MG63 (cell line): ENCODE measurements around the gene DCPS. TPM values are rescaled to one million over a fixed set of nuclear protein-coding genes. Genes with fewer than 3 reads are reported as not detected.
A peak's percentile ranks its signal among the peaks of the same experiment; 100 is the strongest.
"Not testable (repeated sequence)": the region's sequence is repeated elsewhere in the genome, so short reads cannot be mapped to it uniquely, and the experiment has no call there.

Source experiments
- DNase-seq: peaks from one replicate; pipeline ENCODE4 v3.0.0-alpha.2; 2020
- H3K27me3 ChIP-seq: fragments of 250-450 bp; sonication (Bioruptor Pico); 2 replicates; pipeline ENCODE4 v1.5.1; 2020; ENCODE audit warnings: mild to moderate bottlenecking, moderate library complexity
- H3K36me3 ChIP-seq: fragments of 250-450 bp; sonication (Bioruptor Pico); 2 replicates; pipeline ENCODE4 v1.5.1; 2020; ENCODE audit warnings: mild to moderate bottlenecking, moderate library complexity
- H3K4me3 ChIP-seq: fragments of 250-450 bp; sonication (Bioruptor Pico); 2 replicates; pipeline ENCODE4 v1.5.1; 2020; ENCODE audit warnings: mild to moderate bottlenecking, moderate library complexity
- H3K9me3 ChIP-seq: fragments of 250-450 bp; sonication (Bioruptor Pico); 2 replicates; pipeline ENCODE4 v1.5.1; 2020; ENCODE audit warnings: mild to moderate bottlenecking, moderate library complexity
- total RNA-seq: library from RNA; depleted of rRNA; stranded (reverse); fragments of >200 nt; shearing (Covaris generic); gene quantifications from 2 replicates; pipeline ENCODE4 v1.2.3, GENCODE V29; 2014; ENCODE audit warnings: low replicate concordance

DCPS gene
- total RNA-seq, 1 experiment from 2014 or later: 27.9 TPM

DNA sequence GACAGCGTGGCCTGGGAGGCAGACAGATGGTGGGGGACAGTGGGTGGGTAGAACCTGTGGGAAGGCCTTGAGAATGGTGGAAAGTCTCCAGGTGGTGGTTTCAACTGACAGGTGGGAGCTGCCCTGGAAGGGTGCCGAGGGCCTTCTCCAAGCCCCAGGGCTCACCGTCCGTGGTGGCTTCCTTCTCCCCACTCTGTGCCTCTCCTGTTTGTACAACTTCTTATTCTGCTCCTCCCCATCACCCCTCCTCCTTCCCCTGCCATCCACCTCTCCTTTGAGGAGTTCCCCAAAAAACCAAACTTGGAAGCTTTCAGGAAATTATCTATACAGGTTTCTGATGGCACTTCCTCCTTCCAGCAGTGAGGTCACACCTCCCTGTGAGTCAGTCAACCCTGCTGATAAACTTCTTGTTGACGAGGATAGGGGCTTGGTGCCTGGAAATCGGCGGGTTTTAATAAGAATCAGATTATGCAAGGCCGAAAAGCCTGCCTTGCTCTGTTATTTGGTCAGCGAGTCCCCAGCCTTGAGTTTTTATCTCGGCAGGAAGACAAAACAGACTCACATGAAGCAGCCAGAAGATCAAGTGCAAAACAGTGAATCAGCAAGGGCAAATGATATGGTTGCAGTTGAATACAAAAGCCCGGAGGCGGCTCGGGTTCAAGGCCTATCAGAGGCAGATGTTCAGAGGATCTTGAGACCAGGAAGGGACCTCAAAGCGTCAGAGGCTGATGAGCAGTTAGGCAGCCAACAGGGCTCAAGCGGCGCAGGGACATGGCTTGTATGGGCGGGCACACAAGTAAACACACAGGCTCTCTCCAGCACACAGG is 42.1 kb downstream of the DCPS start:
- H3K27me3 ChIP-seq: no peaks in the 10 kb centered on the region
- no peaks in the 10 kb centered on the region for H3K9me3 ChIP-seq
- no peak overlapping the region for H3K4me3 ChIP-seq
- peaks cover 44% of the 10 kb centered on the region for H3K36me3 ChIP-seq
- no peak for DNase-seq

DNA sequence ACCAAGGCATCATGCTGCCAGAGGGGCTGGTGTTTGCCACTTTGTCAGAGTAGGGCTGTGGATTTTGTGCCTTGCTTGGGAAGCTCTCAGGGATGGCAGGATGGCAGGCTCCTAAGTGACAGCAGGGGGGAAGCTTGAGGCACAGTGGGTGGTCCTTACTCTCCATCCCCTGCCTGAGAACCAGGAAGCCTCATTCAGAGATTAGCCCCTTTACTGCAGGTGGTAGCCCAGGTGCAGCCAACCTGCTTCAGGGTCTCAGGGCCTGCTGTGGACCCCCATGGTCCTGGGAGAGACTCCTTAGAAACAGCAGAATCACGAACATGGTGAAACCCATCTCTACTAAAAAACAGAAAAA is 42.7 kb downstream of the DCPS start:
- no peaks in the 10 kb centered on the region for H3K9me3 ChIP-seq
- H3K27me3 ChIP-seq: no peaks in the 10 kb centered on the region
- H3K36me3 ChIP-seq: peaks cover 42% of the 10 kb centered on the region
- DNase-seq: no peak
- no peak overlapping the region for H3K4me3 ChIP-seq

DNA sequence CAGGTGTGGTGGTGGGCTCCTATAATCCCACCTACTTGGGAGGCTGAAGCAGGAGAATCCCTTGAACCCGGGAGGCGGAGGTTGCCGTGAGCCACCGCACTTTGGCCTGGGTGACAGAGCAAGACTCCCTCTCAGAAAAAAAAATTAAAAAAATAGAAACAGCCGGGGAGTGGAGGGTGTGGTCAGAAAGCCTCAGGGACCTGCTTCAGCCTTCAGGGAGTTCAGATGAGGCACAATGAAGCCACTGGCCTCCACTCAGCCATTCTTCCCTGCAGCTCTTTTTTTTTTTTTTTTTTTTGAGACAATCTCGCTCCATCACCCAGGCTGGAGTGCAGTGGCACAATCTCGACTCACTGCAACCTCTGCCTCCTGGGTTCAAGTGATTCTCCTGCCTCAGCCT is 43.1 kb downstream of the DCPS start:
- DNase-seq: not testable (repeated sequence)
- peaks cover 45% of the 10 kb centered on the region for H3K36me3 ChIP-seq

DNA sequence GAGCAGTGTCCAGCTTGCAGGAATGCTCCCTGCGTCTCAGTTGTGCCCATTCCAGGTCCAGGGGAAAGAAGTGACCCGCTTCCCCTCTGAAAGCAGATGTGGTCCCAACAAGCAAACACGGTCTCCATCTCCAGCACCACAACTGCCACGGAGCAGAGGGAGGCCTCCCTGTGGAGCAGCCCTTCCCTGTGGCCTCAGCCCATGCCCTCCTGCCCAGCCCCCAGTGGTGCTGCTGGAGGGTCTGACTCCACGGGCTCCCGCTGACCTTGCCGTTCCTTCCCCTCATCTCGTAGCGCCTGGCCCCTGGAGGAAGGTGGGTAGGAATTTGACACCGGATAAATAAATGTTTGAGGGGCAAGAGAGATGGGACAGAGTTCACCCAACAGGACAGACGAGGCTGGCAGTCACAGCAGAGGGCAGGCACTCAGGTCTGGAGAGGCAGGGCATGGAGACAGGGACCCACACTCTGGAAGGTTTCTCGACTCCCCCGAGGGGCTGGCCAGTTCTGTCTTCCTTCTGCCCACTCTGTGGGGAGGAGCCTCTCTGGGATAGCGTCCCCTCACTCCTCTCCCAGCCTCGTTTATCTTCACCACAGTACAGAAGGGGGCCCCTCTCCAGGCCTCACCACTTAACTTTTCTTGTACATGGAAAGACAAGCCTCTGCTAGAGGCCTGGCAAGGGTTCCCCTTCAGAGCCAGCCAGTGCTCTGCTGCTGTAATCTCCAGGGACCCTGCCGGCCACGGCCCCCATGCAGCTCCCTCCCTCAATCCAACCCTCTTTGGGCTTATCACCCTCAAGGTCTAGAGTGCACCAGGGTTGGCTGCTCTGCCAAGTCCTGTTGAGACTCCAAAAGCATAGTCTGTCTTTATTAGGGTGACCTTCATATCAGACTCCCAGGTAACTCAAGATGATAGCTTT is 44.1 kb downstream of the DCPS start:
- Histone ChIP-seq H3K27me3 (no peaks in the 10 kb centered on the region), H3K36me3 (peaks cover 45% of the 10 kb centered on the region), H3K4me3 (no peak overlapping the region), H3K9me3 (no peaks in the 10 kb centered on the region)
- DNase-seq: no peak

More for the DNA sequence above, 43.1 kb downstream of the DCPS start:
- H3K4me3 ChIP-seq, H3K27me3 ChIP-seq, H3K9me3 ChIP-seq: not testable (repeated sequence)

DNA sequence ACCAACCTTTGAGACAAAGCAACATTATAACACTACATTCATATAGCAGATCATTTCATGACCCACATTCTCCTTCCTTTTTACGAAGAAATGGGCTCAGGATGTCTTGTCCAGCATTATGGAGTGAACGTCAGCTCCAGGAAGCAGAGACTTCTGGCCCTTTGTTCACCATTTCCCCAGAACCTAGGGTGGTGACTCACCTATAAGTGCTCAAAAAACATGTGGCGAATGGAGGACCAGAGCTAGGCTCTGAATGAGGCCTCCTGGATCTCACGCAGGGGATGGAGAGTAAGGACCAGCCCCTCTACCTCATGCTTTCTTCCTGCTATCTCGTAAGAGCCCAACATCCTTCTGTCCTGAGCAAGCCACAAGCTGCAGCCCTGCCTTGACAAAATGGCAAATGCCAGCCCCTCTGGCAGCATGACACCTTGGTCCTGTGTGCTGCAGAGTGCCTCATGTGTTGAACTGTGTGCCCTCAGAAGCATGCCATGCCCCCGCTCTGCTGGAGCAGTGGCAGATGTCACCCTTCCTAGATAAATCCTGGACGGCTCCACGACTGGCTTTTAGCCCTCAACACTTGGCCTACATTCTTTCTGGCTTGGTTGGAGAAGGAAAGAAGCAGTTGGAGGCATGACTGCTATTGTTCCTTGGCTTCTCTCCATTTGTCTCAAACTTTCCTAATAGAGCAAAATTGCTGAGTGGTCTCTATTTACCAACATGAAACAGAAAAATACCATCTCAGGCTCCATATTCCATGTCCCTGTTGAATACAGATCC is 45.1 kb downstream of the DCPS start:
- Histone ChIP-seq H3K9me3 (no peaks in the 10 kb centered on the region), H3K36me3 (peaks cover 43% of the 10 kb centered on the region), H3K27me3 (no peaks in the 10 kb centered on the region), H3K4me3 (no peak overlapping the region)
- no peak for DNase-seq

DNA sequence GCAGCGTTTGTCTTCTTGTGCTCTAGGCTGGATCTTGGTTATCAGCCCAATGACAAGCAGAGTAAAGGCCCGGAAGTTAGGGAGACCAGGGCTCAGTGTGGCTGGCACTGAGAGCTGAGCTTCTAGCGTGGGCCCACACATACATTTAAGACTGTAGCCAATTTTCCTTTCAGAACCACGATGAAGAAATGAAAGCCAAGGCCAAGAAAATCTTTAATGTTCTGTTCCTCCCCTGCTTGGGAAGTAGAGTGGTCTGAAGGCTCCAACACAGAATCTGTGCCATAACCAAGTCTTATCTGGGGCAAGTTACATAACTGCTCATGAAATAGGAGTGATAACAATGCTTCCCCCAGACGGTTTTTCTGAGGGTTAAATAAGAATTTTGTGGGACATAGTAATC is 47.0 kb downstream of the DCPS start:
- Histone ChIP-seq H3K9me3 (no peaks in the 10 kb centered on the region), H3K27me3 (no peaks in the 10 kb centered on the region), H3K36me3 (peaks cover 39% of the 10 kb centered on the region), H3K4me3 (no peak overlapping the region)
- DNase-seq: no peak

DNA sequence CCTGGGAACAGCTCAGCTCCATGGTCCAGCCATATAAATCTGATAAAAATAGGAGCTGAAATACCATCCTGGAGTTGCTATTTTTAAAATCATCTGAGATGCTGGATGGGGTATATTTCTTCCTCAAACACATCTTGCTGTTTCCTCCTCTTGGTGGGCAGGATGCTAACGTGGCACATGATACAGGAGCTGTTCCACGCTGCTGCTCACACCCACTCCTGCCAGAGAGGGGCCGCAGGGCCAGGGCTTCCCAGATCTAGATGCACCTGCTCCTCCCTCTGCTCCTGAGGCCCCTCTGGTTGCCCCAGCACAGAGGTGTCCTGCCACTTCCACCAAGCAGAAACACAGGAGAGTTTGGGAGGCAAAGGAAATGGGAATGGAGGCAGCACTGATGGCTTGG is 48.3 kb downstream of the DCPS start:
- Histone ChIP-seq H3K36me3 (peaks cover 30% of the 10 kb centered on the region), H3K27me3 (no peaks in the 10 kb centered on the region), H3K4me3 (no peak overlapping the region), H3K9me3 (no peaks in the 10 kb centered on the region)
- no peak for DNase-seq

DNA sequence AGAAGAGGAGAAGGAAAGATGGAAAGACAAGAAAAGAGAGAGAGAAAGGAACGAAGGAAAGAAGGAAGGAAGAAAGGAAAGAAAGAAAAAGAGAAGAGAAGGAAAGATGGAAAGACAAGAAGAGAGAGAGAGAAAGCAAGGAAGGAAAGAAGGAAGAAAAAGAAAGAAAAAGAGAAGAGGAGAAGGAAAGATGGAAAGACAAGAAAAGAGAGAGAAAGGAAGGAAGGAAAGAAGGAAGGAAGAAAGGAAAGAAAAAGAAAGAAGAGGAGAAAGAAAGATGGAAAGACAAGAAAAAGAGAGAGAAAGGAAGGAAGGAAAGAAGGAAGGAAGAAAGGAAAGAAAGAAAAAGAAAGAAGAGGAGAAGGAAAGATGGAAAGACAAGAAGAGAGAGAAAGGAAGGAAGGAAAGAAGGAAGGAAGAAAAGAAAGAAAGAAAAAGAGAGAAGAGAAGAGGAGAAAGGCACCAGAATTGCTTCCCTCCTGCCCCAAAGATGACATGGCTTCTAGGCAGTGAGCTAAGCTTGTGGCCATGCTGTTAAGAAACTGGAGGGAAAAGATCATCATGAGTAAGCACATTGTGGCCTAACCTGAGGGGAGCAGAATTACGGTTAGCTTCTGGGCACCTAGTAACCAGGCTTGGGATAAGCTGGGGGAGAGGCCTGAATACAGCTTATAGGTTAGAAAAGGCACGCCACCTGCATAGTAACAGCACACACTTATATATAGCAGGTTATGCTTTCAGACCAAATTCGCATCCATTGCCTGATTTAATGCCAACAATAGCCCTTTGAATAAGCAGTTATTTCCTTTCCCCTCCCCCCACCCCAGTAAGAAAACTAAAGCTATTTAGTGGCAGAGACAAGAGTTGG is 49.3 kb downstream of the DCPS start:
- 0 out of 2 replicates have a peak overlapping the region, but pooled peaks have one; percentile 15 for H3K4me3 ChIP-seq
- peaks cover 26% of the 10 kb centered on the region for H3K36me3 ChIP-seq
- DNase-seq: no peak
- no peaks in the 10 kb centered on the region for H3K9me3 ChIP-seq
- no peaks in the 10 kb centered on the region for H3K27me3 ChIP-seq

DNA sequence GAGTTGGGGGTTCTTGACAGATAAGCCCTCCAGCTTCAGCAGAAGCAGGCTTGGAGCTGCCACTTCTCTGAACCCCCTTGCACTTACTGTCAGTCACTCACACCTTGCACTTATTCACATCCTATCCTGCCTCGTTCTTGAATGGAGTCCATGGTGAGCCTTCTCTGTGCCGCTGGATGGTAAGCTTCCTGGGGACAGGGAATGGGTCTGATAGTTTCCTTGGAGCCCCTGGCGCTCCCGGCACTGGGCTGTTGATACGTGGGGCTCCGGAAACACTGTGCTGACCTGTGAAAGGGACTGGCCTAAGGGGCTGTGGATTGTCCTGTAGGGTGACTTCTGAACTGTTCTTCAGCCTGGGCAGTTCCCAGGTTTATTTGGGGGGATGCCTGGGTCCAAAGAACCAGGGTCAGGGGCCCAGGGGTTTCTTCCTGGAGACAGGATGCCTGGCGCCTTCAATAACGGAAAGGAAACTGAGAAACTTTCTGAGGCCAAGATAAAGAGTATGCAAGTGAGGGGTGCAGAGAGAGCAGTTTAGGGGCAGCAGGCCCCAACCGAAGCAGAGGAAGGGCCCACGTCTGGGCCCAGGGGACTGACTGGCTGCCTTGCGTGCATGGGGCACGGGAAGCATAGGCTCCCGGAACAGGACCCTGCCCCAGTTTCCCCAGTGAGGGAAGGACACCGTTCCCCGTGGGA is 50.9 kb downstream of the DCPS start:
- H3K27me3 ChIP-seq: no peaks in the 10 kb centered on the region
- no peak for DNase-seq
- peaks cover 23% of the 10 kb centered on the region for H3K36me3 ChIP-seq
- H3K4me3 ChIP-seq: peak overlapping the region; percentile 80
- H3K9me3 ChIP-seq: no peaks in the 10 kb centered on the region

DNA sequence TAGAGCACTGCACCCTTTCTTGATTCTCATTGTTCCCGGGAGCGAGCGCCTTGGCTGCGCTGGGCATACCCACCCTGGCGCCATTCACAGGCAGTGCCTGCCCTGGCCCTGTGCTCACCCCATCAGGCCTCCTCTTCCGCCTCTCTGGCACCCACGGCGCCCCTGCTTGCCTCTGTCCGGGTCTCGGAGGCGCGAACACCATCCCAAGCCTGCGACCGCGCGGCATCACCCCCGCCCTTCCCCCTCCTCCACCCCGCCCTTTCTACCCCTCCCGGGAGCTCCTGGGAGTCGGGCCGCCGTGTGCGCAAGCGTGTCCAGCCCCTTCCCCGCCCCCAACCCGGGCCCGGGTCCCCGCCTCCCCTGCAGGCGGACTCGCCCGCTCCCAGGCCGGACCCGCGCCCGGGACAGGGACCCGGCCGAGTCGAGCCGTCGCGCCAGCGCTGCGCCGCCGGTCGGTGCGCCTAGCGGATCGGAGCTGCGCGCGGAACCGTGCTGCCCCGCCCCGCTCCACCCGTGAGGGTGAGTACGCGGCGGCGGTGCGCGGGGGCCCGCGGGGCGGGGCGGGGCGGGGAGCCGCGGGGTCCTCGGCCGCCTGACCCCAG is 51.6 kb downstream of the DCPS start, which contains the start of gene ST3GAL4:
TSS of gene ST3GAL4 (plus strand) at position 363 of the 602 bp plus-strand sequence. CDS start 50,470 bp downstream, outside the sequence.
- H3K27me3 ChIP-seq: no peaks in the 10 kb centered on the region
- peak; percentile 87 for DNase-seq
- H3K4me3 ChIP-seq: peak within 1 kb of the TSS; percentile 80
- peaks cover 24% of the 10 kb centered on the region for H3K36me3 ChIP-seq
- H3K9me3 ChIP-seq: no peaks in the 10 kb centered on the region

DNA sequence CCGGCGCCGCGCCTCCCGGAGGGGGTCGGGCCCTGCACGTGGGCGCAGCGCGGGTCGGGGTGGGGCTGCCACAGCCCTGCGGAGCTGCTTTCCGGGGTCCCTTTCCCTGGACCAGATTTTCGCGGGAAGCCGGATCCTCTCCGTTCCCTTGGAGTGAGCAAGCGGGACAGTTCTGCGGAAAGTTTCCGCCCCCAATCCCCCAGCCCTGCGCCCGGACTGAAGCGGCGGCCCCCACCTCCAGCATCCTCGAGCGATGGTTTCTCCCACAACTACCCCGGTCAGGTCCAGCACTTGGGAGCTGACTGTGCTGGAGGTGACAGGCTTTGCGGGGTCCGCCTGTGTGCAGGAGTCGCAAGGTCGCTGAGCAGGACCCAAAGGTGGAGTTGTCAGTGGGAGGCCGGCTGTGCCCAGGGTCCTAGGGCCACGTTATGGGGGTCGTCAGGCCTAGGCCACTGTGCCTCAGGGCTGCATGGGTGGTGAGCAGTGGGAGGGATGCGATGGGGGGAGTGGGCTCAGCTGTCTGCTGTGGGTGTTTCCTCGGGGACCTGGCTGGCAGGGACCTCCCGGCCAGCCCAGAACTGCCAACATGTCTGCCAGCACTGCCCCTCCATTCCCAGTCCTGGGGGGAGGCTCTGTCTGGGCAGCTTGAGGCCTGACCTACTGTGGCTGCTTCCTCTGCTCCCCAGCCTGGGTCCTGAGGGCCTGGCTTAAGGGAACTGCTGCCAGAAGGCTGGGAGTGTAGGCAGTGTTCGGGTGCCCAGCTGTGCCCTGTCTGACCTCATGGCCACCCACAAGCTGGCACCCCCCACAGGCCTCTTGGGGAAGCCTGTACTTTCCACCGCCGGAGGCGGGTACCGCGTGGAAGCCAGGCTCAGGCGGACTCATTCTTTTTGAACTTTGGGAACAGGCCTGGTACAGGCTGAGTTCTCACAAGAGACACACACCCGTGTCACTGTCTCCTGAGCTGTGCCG is 52.4 kb downstream of the DCPS start:
- H3K4me3 ChIP-seq: peak overlapping the region; percentile 80
- H3K9me3 ChIP-seq: no peaks in the 10 kb centered on the region
- peaks cover 25% of the 10 kb centered on the region for H3K36me3 ChIP-seq
- no peaks in the 10 kb centered on the region for H3K27me3 ChIP-seq
- peak; percentile 86 for DNase-seq

DNA sequence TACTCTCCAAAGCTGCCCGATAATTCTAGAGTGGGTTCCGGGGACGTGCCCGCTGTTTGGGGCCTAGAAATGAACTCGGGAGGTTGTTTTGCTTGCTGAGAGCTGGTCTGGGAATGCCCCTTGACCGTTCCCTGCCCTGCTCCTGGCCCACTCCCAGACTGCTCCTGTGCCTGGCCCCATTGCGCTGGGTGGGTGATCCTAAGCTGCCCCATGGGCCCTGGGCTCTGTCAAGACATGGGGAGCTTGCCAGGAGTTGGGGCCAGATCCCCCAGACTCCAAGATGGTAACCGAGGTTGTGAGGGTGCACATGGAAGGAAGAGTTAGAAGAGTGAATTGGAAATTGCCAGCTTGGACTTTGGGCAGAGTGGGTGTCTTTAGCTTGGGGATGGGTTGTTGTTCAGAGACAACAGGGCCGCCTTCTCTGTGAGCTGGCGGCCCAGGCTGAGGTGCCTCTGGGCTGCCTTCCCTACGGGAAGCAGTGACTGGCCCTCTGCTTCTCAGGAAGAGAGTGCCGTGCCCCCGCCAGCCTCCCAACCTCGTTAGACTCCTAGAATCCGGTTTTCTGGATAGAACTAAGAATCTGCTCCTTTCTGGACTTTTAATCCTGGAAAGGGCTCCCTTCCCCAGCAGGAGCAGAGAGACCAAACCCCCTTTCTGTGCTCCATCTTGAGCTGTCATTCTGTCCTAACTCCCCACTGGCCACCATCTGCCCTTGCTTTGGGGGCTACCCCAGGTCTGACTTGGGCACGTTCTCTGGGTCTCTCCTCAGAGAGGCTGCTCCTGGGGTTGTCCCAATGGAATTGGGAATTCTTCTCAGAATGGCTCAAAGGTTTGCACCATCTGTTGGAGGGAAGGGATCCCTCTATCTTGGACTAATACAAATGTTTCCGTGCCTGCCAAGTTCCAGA is 53.4 kb downstream of the DCPS start:
- Histone ChIP-seq H3K4me3 (peak overlapping the region; percentile 80), H3K27me3 (no peaks in the 10 kb centered on the region)
- DNase-seq: peak; percentile 26

More for the DNA sequence above, 53.4 kb downstream of the DCPS start:
- peaks cover 15% of the 10 kb centered on the region for H3K36me3 ChIP-seq
- H3K9me3 ChIP-seq: no peaks in the 10 kb centered on the region
